Small intestine (tissue), 16 donors: ENCODE measurements around the gene PAQR7. TPM values are rescaled to one million over a fixed set of nuclear protein-coding genes. Genes with fewer than 3 reads are reported as not detected.

Experiments used
- DNase-seq, 2 donors: peaks; one replicate each; pipeline versions ENCODE4 v3.0.0 to v3.0.0-alpha.2; 2013
- FAIRE-seq: peaks from 2 replicates; lab custom pipeline; 2012; peaks lifted over from hg19 to GRCh38; lab: Jason Lieb, UNC
- H3K27ac ChIP-seq, 3 donors: one replicate each; pipeline ENCODE4 v1.5.1; 2013; ENCODE audit warnings: low read length in 2 of 3, mild to moderate bottlenecking in 2 of 3, control low read depth in 1 of 3, inconsistent platforms in 1 of 3, low read depth in 1 of 3, moderate library complexity in 1 of 3
- H3K27me3 ChIP-seq, 3 donors: one replicate each; pipeline ENCODE4 v1.6.1; 2013; ENCODE audit warnings: low read length in 3 of 3, inconsistent platforms in 1 of 3; ENCODE audit not compliant: control insufficient read depth in 3 of 3, insufficient read depth in 3 of 3
- H3K36me3 ChIP-seq, 3 donors: one replicate each; pipeline ENCODE4 v1.6.1; 2013; ENCODE audit warnings: low read length in 3 of 3, inconsistent platforms in 1 of 3, low read depth in 1 of 3, mild to moderate bottlenecking in 1 of 3, moderate library complexity in 1 of 3; ENCODE audit not compliant: control insufficient read depth in 3 of 3, insufficient read depth in 2 of 3
- H3K4me1 ChIP-seq, 3 donors: one replicate each; pipeline ENCODE4 v1.6.1; 2013; ENCODE audit warnings: low read length in 2 of 3, inconsistent platforms in 1 of 3, low read depth in 1 of 3, mild to moderate bottlenecking in 1 of 3, moderate library complexity in 1 of 3; ENCODE audit not compliant: control insufficient read depth in 3 of 3, insufficient read depth in 2 of 3
- H3K4me3 ChIP-seq, 3 donors: one replicate each; pipeline ENCODE4 v1.5.1; 2013; ENCODE audit warnings: low read length in 3 of 3, control low read depth in 1 of 3, inconsistent platforms in 1 of 3, low read depth in 1 of 3, mild to moderate bottlenecking in 1 of 3, moderate library complexity in 1 of 3
- H3K9me3 ChIP-seq, 2 donors: one replicate each; pipeline ENCODE4 v1.6.1; 2013; ENCODE audit warnings: low read depth in 1 of 2, low read length in 1 of 2; ENCODE audit not compliant: control insufficient read depth in 2 of 2, insufficient read depth in 1 of 2
- WGBS, 3 donors: extraction: QIAGEN DNeasy Blood & Tissue Kit; methylation state at CpG; one replicate each; pipeline ENCODE4 v1.1.7; 2013; 5-methylcytosine and 5-hydroxymethylcytosine counted together
- long read RNA-seq, 10 donors: transcript quantifications; one replicate each; lab custom pipeline, GENCODE V29; 2026
- polyA plus RNA-seq, 4 donors: library from polyadenylated mRNA; stranded (reverse) in 3 of 4; unstranded in 1 of 4; fragments of 200-250 nt in 3 of 4; fragments of 120-200 nt in 1 of 4; gene quantifications; one replicate each; pipeline versions ENCODE4 v1.2.1 to v1.2.3, GENCODE V29; 2013
- donor health status: healthy with polysubstance abuse.
- donor health status: control.
- donor health status: control.
- donor health status: Bipolar disorder and iron deficiency.
- donor health status: healthy.

PAQR7 gene
- polyA plus RNA-seq: 10 to 100 TPM; 10.2 to 53.9 (median 27.2) TPM
- long read RNA-seq, donor 1: 0 reads
- long read RNA-seq, donor 2: 0 reads
- long read RNA-seq, donor 3, partial matches to known transcripts: 5 of 8 reads
- long read RNA-seq, donor 3, other reads (novel, unspliced or antisense): 0 of 8 reads
- long read RNA-seq, donor 4: 0 reads
- long read RNA-seq, donor 5: 0 reads
- long read RNA-seq, donor 6, partial matches to known transcripts: 11 of 18 reads
- long read RNA-seq, donor 6, other reads (novel, unspliced or antisense): 5 of 18 reads
- long read RNA-seq, donor 7: 0 reads
- long read RNA-seq, donor 8: 0 reads
- long read RNA-seq, donor 9, partial matches to known transcripts: 0 of 2 reads
- long read RNA-seq, donor 9, other reads (novel, unspliced or antisense): 0 of 2 reads
- long read RNA-seq, donor 10, transcript PAQR7-201 (2 exons, 3,297 nt): major isoform, 5 of 31 reads
- long read RNA-seq, donor 10, partial matches to known transcripts: 26 of 31 reads
- long read RNA-seq, donor 10, other reads (novel, unspliced or antisense): 0 of 31 reads

GRCh38 chr1:25875154-25875855, at the start of gene PAQR7:
PAQR7 (minus strand) TSS chr1:25875708; CDS start chr1:25863839, 11,869 bp downstream.
- FAIRE-seq: no peak
- H3K36me3 ChIP-seq: peaks cover 0 to 16% (median 0%) of the 10 kb centered on the region in 3 donors
- H3K4me3 ChIP-seq: peak within 1 kb of the TSS; percentile 41 to 73 (median 72)
- peak; percentile 82 to 93 for DNase-seq
- H3K9me3 ChIP-seq: no peaks in the 10 kb centered on the region
- 0 to 1% (median 1%) methylated on average over 35 to 75 of the region's 75 CpGs for WGBS, 3 donors
- no peaks in the 10 kb centered on the region for H3K27me3 ChIP-seq
- peaks cover 12 to 66% (median 14%) of the 10 kb centered on the region in 3 donors for H3K4me1 ChIP-seq
- peak within 1 kb of the TSS; percentile 65 to 89 (median 72) for H3K27ac ChIP-seq

GRCh38 chr1:25924454-25924853, 48.9 kb upstream of the PAQR7 start:
- H3K27me3 ChIP-seq: peaks cover 0 to 2% (median 0%) of the 10 kb centered on the region in 3 donors
- H3K36me3 ChIP-seq: no peaks in the 10 kb centered on the region
- no peak for FAIRE-seq
- peaks cover 0 to 14% (median 0%) of the 10 kb centered on the region in 3 donors for H3K4me1 ChIP-seq
- H3K9me3 ChIP-seq: no peaks in the 10 kb centered on the region
- WGBS, 3 donors: 18 to 47% (median 34%) methylated on average over 2 of the region's 2 CpGs
- no peak for DNase-seq
- no peak overlapping the region for H3K4me3 ChIP-seq
- H3K27ac ChIP-seq: no peak overlapping the region

- peaks cover 0 to 2% (median 0%) of the 10 kb centered on the region in 3 donors for H3K27me3 ChIP-seq
- H3K4me1 ChIP-seq: peaks cover 0 to 18% (median under 1%) of the 10 kb centered on the region in 3 donors
- H3K36me3 ChIP-seq: no peaks in the 10 kb centered on the region
- DNase-seq: peak; percentile 37 to 71
- 0 to 2% (median 1%) methylated on average over 31 to 32 of the region's 32 CpGs for WGBS, 3 donors
- no peak for FAIRE-seq
- peak overlapping the region; percentile 27 to 50 (median 48) for H3K4me3 ChIP-seq
- H3K27ac ChIP-seq: peak overlapping the region in 2 of 3 donors; percentile 53 to 67
- no peaks in the 10 kb centered on the region for H3K9me3 ChIP-seq
Measured at GRCh38 chr1:25922971-25923552, 47.6 kb upstream of the PAQR7 start.

- Histone ChIP-seq H3K36me3 (no peaks in the 10 kb centered on the region), H3K4me3 (peak overlapping the region; percentile 27 to 50 (median 48)), H3K27me3 (peaks cover 0 to 2% (median 0%) of the 10 kb centered on the region in 3 donors), H3K27ac (peak overlapping the region in 2 of 3 donors; percentile 53 to 67), H3K4me1 (peaks cover 0 to 24% (median 3%) of the 10 kb centered on the region in 3 donors), H3K9me3 (no peaks in the 10 kb centered on the region)
- peak; percentile 25 to 71 for DNase-seq
- 9 to 12% (median 12%) methylated on average over 36 to 49 of the region's 49 CpGs for whole genome bisulfite sequencing, 3 donors
- FAIRE-seq: no peak
Measured at GRCh38 chr1:25922056-25922970, 46.8 kb upstream of the PAQR7 start.

GRCh38 chr1:25918615-25919014, 43.1 kb upstream of the PAQR7 start:
- no peak overlapping the region for H3K27ac ChIP-seq
- H3K27me3 ChIP-seq: peaks cover 0 to 2% (median 0%) of the 10 kb centered on the region in 3 donors
- no peaks in the 10 kb centered on the region for H3K9me3 ChIP-seq
- WGBS, 3 donors: 89 to 93% (median 92%) methylated on average over 11 of the region's 11 CpGs
- no peaks in the 10 kb centered on the region for H3K36me3 ChIP-seq
- DNase-seq (no peak), FAIRE-seq (no peak)
- H3K4me3 ChIP-seq: no peak overlapping the region
- peaks cover 0 to 21% (median 3%) of the 10 kb centered on the region in 3 donors for H3K4me1 ChIP-seq

- no peak for FAIRE-seq
- H3K4me3 ChIP-seq: no peak overlapping the region
- 4 to 15% (median 12%) methylated on average over 5 of the region's 5 CpGs for WGBS, 3 donors
- H3K9me3 ChIP-seq: no peaks in the 10 kb centered on the region
- H3K36me3 ChIP-seq: no peaks in the 10 kb centered on the region
- DNase-seq: peak; percentile 54 to 61
- H3K27me3 ChIP-seq: peaks cover 0 to 2% (median 0%) of the 10 kb centered on the region in 3 donors
- H3K4me1 ChIP-seq: peaks cover 0 to 15% (median 3%) of the 10 kb centered on the region in 3 donors
- peak overlapping the region in 1 of 3 donors; percentile 39 for H3K27ac ChIP-seq
Measured at GRCh38 chr1:25917996-25918395, 42.5 kb upstream of the PAQR7 start.

- WGBS, 3 donors: 92 to 100% (median 93%) methylated on average over 2 of the region's 2 CpGs
- DNase-seq (no peak), FAIRE-seq (no peak)
- Histone ChIP-seq H3K9me3 (no peaks in the 10 kb centered on the region), H3K36me3 (no peaks in the 10 kb centered on the region), H3K4me3 (no peak overlapping the region), H3K27me3 (peaks cover 0 to 2% (median 0%) of the 10 kb centered on the region in 3 donors), H3K4me1 (peaks cover 0 to 10% (median 3%) of the 10 kb centered on the region in 3 donors), H3K27ac (no peak overlapping the region)
Measured at GRCh38 chr1:25916460-25916859, 41.0 kb upstream of the PAQR7 start.
